HG02840 (cell line): ENCODE data around the gene CHN1.

Experiments
- ATAC-seq: cut with Tn5 transposase; IDR thresholded peaks from one replicate; pipeline ENCODE4 v1.9.1; 2021; ENCODE audit warnings: mild to moderate bottlenecking, moderate library complexity, moderate number of reproducible peaks; ENCODE audit not compliant: unreplicated experiment, low FRiP score

CHN1 gene

DNA sequence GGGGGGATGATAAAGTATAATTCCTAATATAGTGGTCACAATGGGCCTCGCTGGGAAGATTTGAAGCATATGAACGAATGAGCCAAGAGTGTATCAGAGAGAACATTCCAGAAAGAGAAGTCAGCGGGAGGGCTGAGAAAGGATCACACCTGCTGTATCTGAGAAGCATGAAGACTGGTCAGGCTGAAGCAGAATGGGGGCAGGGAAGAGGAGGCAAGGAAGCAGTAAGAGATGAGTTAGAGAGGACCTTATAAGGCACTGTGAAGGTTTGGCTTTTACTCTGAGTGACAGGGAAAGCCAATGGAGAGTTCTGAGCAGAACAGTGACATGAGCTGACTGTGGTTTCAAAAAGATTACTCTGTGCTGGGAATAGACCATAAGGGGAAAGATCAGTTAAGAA is 73.5 kb downstream of the CHN1 start:
- ATAC-seq = no peak

DNA sequence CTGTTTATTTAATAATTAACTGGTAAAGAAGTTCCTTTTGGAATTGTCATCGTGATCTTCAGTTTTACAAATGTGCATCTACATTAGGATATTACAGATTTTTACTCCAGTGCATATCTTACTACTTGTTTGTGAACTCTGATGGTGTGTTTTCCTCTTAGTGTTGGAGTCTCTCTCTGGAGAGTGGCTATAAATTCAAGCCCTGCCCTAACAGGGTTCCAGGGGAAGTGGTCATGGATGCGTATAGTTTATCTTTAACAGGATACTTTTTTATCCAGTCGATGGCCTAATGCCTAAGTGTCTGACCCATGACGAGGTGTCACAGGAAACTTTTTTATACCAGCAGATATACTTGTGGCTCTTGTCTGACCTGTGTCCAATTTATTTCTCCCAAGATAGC is 75.4 kb downstream of the CHN1 start:
- no peak for ATAC-seq

DNA sequence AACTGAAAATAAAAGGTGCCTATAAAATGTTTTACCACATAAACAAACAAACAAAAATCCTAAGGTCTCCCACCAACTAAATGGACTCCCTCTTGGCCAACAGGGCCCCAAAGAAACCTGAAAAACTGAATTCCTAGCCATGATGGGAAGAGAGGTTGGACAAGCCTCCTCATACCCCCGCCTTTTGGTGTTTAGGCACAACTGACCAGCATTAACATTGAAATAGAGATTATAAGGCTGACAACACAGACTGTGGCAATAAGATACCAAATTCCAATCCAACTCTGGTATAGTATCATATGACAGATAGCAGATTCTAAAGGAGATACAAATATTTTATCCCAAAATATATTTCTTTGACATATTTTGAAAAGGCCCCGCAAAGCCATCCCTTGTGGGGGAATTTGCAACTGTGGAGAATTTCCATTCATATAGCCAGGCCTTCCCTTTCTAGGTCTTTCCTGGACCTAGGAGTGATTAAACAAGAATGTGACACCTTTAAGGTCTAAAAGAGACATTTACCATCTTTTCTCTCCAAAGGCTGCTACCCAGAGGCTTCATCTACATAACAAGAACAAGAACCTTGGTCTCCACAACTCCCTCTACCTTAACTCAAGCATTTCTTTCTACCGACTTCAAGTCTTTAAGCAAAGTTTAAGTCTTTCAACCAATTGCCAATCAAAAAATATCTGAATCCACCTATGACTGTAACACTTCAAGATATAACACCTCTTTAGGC is 80.0 kb downstream of the CHN1 start:
- no peak for ATAC-seq

DNA sequence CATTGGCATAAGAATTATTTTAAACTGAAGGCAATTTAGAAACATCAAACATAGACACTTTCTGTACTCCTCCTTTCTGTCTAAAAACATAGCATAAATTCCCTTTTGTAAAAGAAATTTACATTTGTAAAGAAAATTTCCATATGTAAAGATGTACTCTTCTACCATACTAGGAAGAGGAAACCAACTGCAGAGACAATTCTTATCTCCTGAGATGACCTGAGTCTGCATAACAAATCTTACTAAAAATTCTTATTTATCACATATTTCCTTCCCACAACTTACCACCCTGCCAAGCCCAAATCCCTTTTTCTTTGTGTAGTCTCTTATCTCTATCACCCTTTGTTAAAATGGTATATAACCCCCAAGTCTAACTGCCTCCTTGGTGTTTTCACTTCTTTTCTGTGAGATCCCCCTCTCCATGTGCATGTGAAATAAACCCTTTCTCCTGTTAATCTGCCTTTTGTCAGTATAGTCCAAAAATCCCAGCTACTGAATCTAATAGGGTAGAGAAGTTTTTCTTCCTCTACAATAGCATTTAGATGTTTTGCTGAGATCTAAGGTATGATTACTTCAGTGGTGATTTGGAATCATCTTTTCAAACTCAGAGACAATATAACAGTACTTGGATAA is 81.0 kb downstream of the CHN1 start:
- ATAC-seq = no peak

DNA sequence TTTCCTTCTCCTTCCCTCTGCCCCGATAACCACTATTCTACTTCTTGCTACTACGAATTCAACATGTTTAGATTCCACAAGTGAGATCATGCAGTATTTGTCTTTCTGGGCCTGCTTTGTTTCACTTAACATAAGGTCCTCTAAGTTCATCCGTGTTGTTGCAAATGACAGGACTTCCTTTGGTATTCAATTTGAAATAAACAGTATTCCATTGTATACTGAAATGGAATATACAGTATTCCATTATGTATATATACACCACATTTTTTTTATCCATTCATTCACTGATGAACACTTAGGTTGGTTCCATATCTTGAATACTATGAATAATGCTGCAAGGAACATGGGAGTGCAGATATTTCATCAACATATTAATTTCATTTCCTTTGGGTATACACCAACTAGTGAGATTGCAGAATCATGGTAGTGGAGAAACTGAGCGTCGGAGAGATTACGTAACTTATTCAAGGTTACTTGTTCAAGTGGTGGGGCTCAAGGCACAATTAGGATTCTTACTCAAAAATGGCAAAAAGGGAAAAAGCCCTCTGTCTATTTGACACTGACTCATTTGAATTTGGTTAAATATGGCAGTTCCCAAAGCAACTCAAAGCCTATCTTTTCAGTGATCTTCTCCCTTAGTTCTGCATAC is 85.1 kb downstream of the CHN1 start:
- no peak for ATAC-seq

DNA sequence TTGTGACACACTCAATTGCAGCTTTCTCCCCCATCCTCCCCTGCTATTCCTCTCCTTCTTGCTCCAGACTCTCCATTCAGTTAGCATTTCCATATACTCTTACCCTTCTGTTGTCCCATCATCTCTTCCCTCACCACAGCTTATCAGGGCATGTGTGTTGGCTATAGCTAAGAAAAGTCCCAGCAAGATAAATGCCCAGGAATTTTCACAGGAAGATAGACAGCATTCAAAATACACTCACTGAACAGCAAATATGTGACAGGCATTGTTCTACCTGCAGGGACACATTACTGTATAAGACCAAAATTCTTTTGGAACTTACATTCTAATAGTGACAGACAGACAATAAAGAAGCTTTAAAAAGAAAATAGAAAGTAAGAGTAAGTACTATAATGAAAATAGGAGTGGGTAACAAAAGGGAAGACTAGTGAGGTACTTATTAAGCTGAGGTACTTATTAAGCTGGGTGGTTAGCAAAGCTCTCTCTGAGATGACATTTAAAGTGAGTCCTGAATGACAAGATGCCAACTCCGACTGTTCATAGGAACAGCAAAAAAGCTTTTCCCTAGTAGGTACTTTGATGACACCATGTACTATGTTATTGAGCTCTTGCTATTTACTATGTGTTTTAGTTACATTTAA is 86.2 kb downstream of the CHN1 start:
- no peak for ATAC-seq

DNA sequence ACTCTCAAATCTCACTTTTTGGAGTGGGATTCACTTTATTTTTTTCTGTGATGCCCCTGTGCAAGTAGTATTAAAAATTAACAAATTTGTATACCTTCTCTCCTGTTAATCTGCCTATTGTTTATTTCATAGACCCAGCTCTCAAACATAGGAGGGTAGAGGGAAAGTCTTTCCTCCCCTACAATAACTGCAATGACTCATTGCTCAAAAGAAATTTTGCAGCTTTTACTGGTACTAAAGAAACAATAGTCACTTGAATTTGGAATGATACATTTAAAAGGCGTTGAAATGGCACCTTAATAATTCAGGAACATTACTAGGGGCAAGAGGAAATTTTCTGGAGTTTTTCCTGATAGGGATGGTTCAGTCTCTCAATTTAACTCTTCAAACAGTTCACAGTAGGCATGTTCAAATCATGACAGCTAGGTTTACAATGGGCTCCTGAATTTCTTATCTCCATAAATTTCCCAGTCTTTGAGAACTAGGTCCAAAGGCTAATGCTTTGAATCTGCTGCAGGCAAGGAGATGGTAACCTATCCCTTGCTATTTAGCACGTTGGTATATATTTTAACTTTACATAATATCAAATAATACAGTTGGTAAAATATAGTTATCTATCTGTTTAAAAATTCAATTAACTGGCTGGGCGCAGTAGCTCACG is 88.8 kb downstream of the CHN1 start:
- ATAC-seq = no peak

DNA sequence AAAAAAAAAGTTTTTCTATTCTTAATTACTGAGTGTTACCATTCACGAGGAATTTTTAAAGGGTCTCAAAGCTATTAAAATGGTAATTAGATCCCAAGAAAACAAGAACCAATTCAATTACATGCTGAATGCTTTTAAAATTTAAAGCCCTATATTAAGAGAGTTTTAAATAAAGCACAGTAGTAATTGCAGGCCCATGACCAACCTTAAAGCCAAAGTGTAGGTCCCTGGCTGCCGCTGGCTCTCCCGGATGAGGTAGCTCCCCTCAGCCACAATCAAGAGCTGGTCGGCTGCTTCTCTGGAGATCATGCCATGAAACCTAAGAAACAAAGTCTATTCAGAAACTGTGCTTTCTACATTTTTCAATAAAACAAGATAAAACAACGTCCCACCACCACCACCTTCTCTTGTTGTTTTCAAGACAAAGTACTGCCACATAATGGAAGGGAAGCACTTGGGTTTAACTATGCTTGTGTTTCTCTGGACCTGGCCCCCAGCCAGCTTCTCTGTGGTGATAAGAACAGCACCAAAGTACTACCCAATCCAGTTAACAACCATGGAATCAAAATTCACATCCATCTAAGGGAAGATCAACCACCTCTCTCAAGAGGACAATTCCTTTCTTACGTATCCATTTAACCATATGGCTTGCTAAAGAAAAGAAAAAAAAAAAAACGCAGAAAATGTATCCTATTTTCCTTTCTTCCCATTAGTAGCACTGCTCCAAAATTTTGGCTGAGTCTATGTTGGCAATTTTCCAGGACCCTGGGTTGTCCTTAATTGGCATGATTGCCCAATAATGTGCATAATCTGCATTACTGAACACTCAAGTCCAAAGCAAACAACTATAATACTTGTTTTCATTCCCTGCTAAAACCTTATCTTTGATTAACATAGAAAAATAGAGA is 90.1 kb downstream of the CHN1 start:
- ATAC-seq = no peak

DNA sequence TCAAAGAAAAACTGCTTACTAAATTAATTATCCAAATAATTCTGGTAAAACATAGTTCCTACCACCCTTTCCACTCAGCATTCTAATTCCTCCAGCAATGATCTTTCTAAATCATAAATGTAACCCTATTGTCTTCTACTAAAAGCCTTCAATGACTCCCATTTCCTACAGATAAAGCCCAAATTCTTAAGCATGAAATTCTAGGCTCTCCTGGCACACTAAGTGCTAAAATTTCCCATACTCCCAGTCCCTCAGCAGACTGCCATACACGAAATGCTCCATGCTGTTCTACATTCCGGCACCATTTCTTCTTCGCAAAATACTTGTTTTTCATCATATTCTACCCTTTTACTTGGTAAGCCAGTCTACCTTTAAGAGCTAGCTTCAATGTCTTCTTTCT is 96.9 kb downstream of the CHN1 start:
- ATAC-seq = no peak

DNA sequence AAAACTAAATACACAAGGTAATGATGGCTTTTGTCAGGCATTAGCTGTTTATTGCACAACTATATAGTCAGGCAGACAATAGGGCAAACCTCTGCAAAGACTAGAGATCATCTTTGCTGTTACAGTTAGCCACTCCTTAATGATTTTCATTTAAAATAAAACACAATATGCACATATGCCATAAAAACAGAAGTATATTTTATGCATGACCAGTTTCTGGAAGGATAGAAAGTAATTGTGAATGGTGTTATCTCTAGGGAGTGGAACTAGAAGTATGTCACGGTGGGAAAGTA is 102.0 kb downstream of the CHN1 start:
- ATAC-seq = no peak

DNA sequence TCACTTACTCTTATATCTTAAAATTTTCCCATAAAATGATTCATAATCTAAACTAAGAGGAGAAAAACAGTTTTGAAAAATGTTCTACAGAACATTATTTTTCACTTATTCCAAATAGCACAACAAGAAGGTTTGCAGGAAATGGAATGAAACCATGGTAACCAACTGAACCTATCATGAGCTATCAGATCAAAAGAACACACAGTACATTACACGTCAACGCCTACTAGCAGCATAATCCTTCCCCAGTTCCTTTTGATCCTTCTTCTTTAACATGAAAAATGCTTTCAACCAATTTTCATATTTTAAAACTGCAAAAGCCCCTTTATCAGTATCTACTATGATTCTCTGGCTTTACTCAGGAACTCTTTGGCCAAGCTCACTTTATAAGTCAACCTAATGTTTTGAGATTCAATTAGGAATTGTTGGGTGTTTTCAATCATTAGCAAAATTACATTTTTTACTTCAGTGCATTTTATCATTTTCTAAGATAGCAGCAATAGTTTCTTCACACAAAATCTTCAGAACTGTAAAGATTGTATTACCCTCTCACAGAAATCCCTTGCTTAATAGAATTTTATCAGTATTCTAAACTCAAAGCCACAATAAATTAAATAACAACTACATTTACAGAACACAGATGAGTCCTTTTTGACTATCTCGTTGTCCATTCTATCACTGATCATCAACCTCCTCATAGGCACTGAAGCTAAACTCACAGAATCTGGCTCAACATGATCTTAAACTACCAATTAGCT is 102.5 kb downstream of the CHN1 start:
- ATAC-seq = no peak

DNA sequence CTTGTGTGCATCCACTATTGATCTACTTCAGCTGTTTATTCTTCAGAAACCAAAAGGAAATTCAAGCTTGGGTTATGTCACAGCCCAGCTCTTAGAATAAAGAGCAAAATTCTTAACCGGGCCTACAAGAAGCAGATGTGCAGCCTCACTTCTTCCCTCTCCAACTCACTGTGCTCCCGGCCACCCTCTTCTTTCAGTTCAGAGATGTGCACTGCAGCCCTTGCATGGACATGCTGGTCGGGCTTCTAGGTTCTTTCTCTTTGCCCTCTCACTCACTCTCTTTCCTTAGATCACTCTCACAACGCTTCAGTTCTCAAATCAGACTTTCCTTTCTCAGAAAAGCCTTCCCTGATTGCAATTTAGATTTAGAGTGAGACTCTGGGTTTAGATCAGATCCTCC is 104.1 kb downstream of the CHN1 start:
- no peak for ATAC-seq

DNA sequence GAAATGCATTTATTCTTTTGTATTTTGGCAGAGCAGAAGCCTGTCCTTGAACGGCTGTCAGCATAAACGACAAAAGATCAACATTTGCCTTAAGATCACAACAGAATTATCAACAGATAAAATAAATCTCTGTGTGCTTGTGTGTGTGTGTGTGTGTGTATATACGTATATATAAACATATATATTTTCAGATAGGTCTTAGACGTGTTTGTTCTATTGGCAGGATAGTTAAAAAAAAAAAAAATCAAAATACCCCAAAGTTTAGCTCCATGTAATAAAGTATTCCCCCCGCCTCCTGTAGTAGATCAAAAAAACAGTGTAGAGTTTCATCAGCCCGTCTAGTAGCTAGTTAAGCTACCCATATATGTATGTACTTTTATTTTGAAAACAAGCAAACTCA is 107.9 kb downstream of the CHN1 start:
- ATAC-seq = no peak

DNA sequence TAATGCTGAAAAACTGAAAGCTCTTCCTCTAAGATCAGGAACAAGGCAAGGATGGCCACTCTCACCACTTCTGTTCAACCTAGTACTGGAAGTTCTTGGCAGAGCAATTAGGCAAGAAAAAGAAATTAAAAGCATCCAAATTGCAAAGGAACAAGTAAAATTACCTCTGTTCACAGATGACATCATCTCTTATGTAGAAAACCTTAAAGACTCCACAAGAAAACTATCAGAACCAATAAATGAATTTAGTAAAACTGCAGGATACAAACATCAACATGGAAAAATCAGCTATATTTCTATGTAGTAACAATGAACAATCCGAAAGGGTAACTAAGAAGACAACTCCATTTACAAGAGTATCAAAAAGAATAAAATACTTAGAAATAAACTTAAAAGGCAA is 112.2 kb downstream of the CHN1 start:
- no peak for ATAC-seq

DNA sequence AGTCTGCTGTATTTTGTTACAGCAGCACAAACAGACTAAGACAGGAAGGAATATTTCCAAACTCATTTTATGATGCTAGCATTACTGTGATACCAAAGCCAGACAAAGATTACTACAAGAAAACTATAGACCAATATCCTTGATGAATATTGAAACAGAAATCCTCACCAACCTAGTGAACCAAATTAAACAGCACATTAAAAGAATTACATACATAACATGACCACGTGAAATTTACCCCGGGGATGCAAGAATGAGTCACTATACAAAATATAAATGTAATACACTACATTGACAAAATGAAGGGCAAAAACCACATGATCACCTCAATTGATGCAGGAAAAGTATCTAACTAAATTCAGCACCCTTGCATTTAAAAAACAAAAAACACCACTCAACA is 112.6 kb downstream of the CHN1 start:
- no peak for ATAC-seq

DNA sequence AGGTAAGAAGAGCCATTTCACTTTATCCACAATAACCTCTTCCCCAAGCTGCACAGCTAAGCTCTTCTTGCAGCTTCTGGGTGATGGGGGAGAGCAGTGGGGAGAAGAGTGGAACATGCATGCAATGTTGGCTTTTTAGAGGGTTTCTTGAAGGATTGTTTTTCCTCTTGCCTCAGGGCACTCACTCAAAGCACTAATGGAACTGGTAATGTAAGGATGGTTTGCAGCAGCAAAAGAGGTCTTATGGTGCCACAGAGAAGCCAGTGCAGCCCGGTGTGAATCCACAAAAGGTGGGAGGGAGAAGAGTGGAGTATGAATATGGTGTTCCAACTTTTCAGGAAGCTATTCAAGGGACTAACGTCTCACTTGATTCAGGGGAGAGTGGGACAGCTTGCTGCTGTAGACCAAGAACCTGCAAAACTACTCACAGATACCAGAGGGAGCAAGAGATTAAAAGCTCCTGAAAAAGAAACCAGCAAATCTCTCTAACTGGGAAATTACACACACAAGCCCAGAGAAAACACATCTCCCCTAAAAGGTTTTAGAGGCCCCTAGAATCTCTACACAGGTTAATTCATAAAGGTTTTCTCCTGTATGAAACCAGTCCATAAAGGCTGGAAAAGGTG is 116.4 kb downstream of the CHN1 start:
- no peak for ATAC-seq

DNA sequence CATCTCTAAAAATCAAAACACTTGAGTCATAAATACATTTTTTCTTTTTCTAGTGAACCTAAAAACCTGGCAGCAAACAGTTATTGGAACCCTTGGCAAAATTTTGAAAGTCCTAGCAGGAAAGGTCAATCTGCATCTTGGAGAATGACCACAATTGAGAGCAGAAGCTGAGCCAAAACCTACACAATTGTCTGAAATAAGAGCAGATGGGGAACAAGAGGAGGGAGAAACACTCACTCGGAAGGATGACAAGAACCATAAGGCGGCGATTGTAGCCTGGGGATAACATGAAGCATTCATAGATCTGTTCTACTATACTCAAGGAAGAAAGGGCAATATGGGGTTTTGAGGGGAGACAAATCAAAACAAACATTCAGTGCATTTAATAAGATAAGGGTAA is 117.0 kb downstream of the CHN1 start:
- ATAC-seq = no peak

DNA sequence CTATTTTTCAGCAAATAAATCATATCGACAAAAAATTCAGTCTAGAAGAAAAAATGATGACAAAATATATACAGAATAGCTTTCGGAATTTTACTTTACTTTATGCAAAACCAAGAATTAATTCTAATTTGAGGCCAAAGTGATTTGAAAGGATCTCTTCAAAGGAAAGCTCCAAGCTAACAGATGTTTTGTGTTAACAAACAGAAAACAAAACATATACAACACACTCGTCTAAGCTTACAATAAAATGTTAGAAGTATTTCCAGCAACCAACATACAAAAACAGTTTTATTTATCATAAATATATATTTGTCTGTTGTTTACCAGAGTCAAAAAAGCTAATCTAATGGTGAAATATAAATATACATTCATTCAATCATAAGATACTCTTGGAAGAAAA is 122.8 kb downstream of the CHN1 start:
- no peak for ATAC-seq

DNA sequence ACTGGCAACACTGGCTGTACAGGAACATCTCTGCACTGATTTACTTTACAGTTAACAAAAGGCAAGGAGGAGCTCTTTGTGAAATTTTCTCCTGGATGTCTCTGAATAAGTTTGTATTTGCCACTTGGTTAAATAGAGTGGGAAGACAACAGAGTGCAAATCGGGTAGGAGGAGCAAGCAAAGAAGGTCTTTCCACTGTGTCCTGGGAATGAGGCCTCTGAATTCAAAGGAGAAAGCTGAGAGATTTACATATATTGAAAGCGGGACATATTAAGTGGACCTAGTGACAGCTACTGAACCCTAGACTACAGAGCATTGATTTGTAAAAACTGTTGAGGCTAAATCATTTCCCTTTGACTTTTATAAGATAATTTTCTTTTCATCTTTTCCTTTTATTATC is 123.5 kb downstream of the CHN1 start:
- ATAC-seq = no peak
